Panc1 (cell line): ENCODE measurements around the gene ZNF516. TPM values are rescaled to one million over a fixed set of nuclear protein-coding genes. Genes with fewer than 3 reads are reported as not detected.

Experiments used
- ATAC-seq: fragments of 200-7000 bp; cut with Tn5 transposase; 2 replicates; pipeline ENCODE4 v1.9.1; 2020; ENCODE audit warnings: mild to moderate bottlenecking, moderate library complexity
- BruUV-seq: library from RNA; stranded (reverse); fragments of 400-500 nt; replicated peaks from 2 replicates; lab custom pipeline; 2021; lab: Mats Ljungman, UMichigan
- CTCF ChIA-PET: fragments of 300-600 bp; sonication (Branson Sonifier 250); formaldehyde crosslinking; loops from one replicate; lab custom pipeline; 2022; ENCODE audit warnings: antibody characterized with exemption; lab: Charles Lee
- POLR2A ChIA-PET: fragments of 300-600 bp; sonication (Branson Sonifier 250); formaldehyde crosslinking; loops from one replicate; lab custom pipeline; 2022; ENCODE audit warnings: antibody characterized with exemption; lab: Charles Lee
- DNase-seq: peaks from one replicate; pipeline ENCODE4 v3.0.0-alpha.2; 2010; ENCODE audit warnings: low read depth, low spot score
- H3K27ac ChIP-seq: 2 replicates; pipeline ENCODE4 v1.5.1; 2011; ENCODE audit warnings: mild to moderate bottlenecking, low read length, inconsistent platforms
- H3K27me3 ChIP-seq: fragments of 200-500 bp; sonication (Bioruptor generic); 2 replicates; pipeline ENCODE4 v1.6.0; 2014; ENCODE audit warnings: low read length, inconsistent platforms; ENCODE audit not compliant: control insufficient read depth, insufficient read depth
- H3K36me3 ChIP-seq: fragments of 200-500 bp; sonication (Bioruptor generic); 2 replicates; pipeline ENCODE4 v1.5.1; 2014; ENCODE audit warnings: inconsistent platforms, mild to moderate bottlenecking, low read length, moderate library complexity; ENCODE audit not compliant: control insufficient read depth, insufficient read depth
- H3K4me1 ChIP-seq: 2 replicates; pipeline ENCODE4 v1.5.1; 2011; ENCODE audit warnings: inconsistent platforms, mild to moderate bottlenecking, low read length, moderate library complexity; ENCODE audit not compliant: control insufficient read depth, insufficient read depth
- H3K4me3 ChIP-seq, 2 experiments: 2 replicates each; pipeline ENCODE4 v1.5.1; 2011 to 2012; ENCODE audit warnings: low read depth in 2 of 2, low read length in 2 of 2, mild to moderate bottlenecking in 2 of 2, inconsistent platforms in 1 of 2, moderate library complexity in 1 of 2
- H3K9me3 ChIP-seq: fragments of 200-500 bp; sonication (Bioruptor generic); 2 replicates; pipeline ENCODE4 v1.5.1; 2014; ENCODE audit warnings: low read depth, mild to moderate bottlenecking, inconsistent platforms, low read length, moderate library complexity; ENCODE audit not compliant: control insufficient read depth, insufficient read depth
- POLR2AphosphoS5 ChIP-seq: IDR thresholded peaks from 2 replicates; pipeline ENCODE4 v1.6.1; 2012; ENCODE audit warnings: mild to moderate bottlenecking, low read depth, low read length, moderate library complexity
- REST ChIP-seq, 2 experiments: IDR thresholded peaks; 2 replicates each; pipeline ENCODE4 v1.6.1; 2011 to 2012; ENCODE audit warnings: low read depth in 2 of 2, control low read depth in 1 of 2, low read length in 1 of 2, mild to moderate bottlenecking in 1 of 2, moderate library complexity in 1 of 2; ENCODE audit not compliant: insufficient read depth in 1 of 2
- SIN3A ChIP-seq: IDR thresholded peaks from 2 replicates; pipeline ENCODE4 v1.6.1; 2012; ENCODE audit warnings: low read depth, mild to moderate bottlenecking, low read length, moderate library complexity, borderline replicate concordance; ENCODE audit not compliant: insufficient read depth
- TCF7L2 ChIP-seq: IDR thresholded peaks from 2 replicates; pipeline ENCODE4 v1.6.1; 2011; ENCODE audit warnings: mild to moderate bottlenecking, low read depth, low read length, inconsistent platforms
- in situ Hi-C: cut with HindIII; loops from 2 replicates; pipeline ENCODE4 v1.10.0; 2016; ENCODE audit warnings: low sequenced_read_pairs, low pct_unique_long_range_greater_than_20kb
- intact Hi-C: fragments of 100-400 bp; cut with micrococcal nuclease; formaldehyde crosslinking; loops from one replicate; pipeline ENCODE4 v1.10.0; 2022; ENCODE audit not compliant: unreplicated experiment
- total RNA-seq: library from RNA; stranded (reverse); gene quantifications from one replicate; pipeline ENCODE4 v1.2.1, GENCODE V29; 2021; ENCODE audit not compliant: unreplicated experiment
- TF ChIP-seq, protein P1 (sequence below): fragments of 450-650 bp; IDR thresholded peaks from 2 replicates; pipeline ENCODE4 v1.5.1; 2017; ENCODE audit warnings: mild to moderate bottlenecking

ZNF516 gene
- total RNA-seq, 1 experiment from 2014 or later, result 28.6 TPM

DNA sequence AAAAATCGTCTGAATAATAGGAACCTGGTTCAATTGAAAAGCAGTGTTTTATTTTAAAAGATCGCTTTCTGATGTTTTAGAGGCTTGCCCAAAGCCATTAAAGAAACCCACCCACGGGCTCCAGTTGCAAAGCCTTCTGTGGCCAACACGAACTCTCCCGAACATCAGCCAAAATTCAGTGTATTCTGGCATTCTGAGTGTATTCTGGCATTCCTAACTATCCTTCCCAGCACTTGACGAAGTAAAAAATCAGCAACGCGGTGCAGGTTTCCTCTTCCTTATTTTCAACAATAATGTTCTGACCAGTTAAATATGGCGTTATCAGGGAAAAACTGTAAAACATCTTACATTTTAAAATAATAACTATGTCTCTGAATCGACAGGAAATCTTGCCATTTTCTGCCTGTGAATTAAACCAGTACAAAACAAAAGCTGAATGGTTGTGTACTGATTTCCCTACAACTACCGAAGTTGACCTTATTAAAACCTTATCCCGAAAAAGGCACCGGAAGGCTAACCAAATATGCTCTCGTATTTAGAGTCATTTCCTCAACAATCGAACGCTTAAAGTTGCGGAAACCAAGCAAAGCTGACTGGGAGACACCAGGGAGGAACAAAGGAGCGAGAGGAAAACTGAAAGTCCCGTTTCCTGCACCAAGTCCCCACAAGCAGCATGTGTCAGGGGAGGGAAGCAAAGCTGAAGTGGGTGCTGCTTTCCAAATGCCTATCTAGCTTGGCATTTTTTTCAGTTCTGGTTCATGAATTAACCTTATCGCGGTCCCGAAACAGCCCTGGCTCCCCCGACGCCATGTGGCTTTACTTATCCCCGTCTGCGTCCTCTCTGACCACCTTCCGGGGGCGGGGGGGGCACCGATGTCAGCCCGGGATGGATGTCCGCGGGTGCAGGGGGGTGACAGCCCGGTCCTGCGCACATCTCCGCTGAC, 44.3 kb downstream of the ZNF516 start:
- Histone ChIP-seq H3K27me3 (no peaks in the 10 kb centered on the region), H3K4me1 (peaks cover 26% of the 10 kb centered on the region), H3K27ac (peak overlapping the region; percentile 84), H3K36me3 (no peaks in the 10 kb centered on the region), H3K9me3 (no peaks in the 10 kb centered on the region), H3K4me3 (peak overlapping the region; percentile 39 to 59)
- BruUV-seq, result no TSS peak
- DNase-seq (no peak), ATAC-seq (peak; percentile 69)
- no peak for TF ChIP-seq SIN3A
- peak; percentile 43; the same call in 1 of the 2 replicates for TF ChIP-seq POLR2AphosphoS5
- no peak for TF ChIP-seq REST (IDR thresholded peaks at IDR 0.05; ENCODE audit: insufficient read depth in 1 of 2, low read depth in 2 of 2, low read length in 1 of 2)
- intact Hi-C loops, result no loop called here
- in situ Hi-C loops, result no loop called here
- POLR2A ChIA-PET, result interaction anchor here (0.7 kb wide), 2 partner anchors 22 to 208 kb away, joined by 3 to 4 read pairs; no protein-coding TSS in a partner anchor
- CTCF ChIA-PET, result interaction anchor here (0.6 kb wide), 1 partner anchor 249 kb away, joined by 3 read pairs; no protein-coding TSS in a partner anchor

DNA sequence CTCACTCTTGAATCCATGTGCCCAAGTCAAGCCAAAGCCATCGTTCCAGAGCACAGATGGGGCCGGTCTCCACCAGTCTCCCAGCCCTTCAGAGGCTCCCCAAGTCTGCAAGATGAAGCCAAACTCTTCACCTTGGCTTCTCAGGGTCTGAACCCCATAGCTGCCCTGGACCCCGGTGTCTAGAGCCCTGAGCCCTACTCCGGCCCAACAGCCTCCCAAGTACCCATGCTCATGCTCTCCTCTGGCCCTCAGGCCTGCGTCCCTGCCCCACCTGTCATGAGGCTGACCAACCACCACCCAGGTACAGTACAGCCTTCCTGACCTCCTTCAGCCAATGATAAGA, 46.0 kb downstream of the ZNF516 start:
- Histone ChIP-seq H3K27me3 (no peaks in the 10 kb centered on the region), H3K9me3 (no peaks in the 10 kb centered on the region), H3K4me3 (no peak overlapping the region), H3K36me3 (no peaks in the 10 kb centered on the region), H3K27ac (no peak overlapping the region), H3K4me1 (peaks cover 30% of the 10 kb centered on the region)
- POLR2A ChIA-PET, result no interaction called here
- intact Hi-C loops (no loop called here), in situ Hi-C loops (no loop called here)
- no peak for DNase-seq
- no TSS peak for BruUV-seq
- CTCF ChIA-PET, result no interaction called here
- TF ChIP-seq TCF7L2 (no peak), REST (IDR thresholded peaks at IDR 0.05; ENCODE audit: insufficient read depth in 1 of 2, low read depth in 2 of 2, low read length in 1 of 2) (no peak), SIN3A (no peak), POLR2AphosphoS5 (no peak)
- TF ChIP-seq, protein P1, sequence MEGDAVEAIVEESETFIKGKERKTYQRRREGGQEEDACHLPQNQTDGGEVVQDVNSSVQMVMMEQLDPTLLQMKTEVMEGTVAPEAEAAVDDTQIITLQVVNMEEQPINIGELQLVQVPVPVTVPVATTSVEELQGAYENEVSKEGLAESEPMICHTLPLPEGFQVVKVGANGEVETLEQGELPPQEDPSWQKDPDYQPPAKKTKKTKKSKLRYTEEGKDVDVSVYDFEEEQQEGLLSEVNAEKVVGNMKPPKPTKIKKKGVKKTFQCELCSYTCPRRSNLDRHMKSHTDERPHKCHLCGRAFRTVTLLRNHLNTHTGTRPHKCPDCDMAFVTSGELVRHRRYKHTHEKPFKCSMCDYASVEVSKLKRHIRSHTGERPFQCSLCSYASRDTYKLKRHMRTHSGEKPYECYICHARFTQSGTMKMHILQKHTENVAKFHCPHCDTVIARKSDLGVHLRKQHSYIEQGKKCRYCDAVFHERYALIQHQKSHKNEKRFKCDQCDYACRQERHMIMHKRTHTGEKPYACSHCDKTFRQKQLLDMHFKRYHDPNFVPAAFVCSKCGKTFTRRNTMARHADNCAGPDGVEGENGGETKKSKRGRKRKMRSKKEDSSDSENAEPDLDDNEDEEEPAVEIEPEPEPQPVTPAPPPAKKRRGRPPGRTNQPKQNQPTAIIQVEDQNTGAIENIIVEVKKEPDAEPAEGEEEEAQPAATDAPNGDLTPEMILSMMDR, result no peak
- ATAC-seq, result no peak
